ENCODE measurements around the gene PTPRR.
"Not testable (repeated sequence)": the region's sequence is repeated elsewhere in the genome, so short reads cannot be mapped to it uniquely, and the experiment has no call there.

GRCh38 chr12:70735197-70735596 is 185.3 kb downstream of the PTPRR start:
- not testable (repeated sequence) for TF ChIP-seq CTCF, POLR2A, EP300 (IDR thresholded peaks at IDR 0.05)

Measured in ovary (tissue), 3 donors.